SKM-1 treated with dmso at 0.1 percent for 144 hours (cell line): Measurements from ENCODE around the gene PCYT1B.
A peak's percentile ranks its signal among the peaks of the same experiment; 100 is the strongest.
"Not testable (repeated sequence)": the region's sequence is repeated elsewhere in the genome, so short reads cannot be mapped to it uniquely, and the experiment has no call there.

Experiments
- DNase-seq: peaks from one replicate; lab custom pipeline; 2025; ENCODE audit not compliant: unreplicated experiment; lab: John Stamatoyannopoulos, UW

PCYT1B gene

GRCh38 chrX:24647257-24648058 lies at the start of gene PCYT1B:
Gene PCYT1B (minus strand): TSS chrX:24647347. CDS start chrX:24647105, 242 bp downstream.
- DNase-seq: no peak

GRCh38 chrX:24696294-24696693 lies 49.1 kb upstream of the PCYT1B start:
- no peak for DNase-seq

GRCh38 chrX:24694825-24695224 lies 47.7 kb upstream of the PCYT1B start:
- DNase-seq: no peak

- DNase-seq: peak; percentile 85
These were observed 46.5 kb upstream of the PCYT1B start, which contains the start of gene POLA1 for GRCh38 chrX:24693453-24694202. Gene POLA1 (plus strand): TSS chrX:24693918. CDS start chrX:24693962, 44 bp downstream.

- no peak for DNase-seq
These were observed 45.2 kb upstream of the PCYT1B start for GRCh38 chrX:24692305-24692704.

GRCh38 chrX:24684048-24684447 lies 36.9 kb upstream of the PCYT1B start:
- no peak for DNase-seq

- DNase-seq: no peak
These were observed 35.7 kb upstream of the PCYT1B start for GRCh38 chrX:24682739-24683432.

GRCh38 chrX:24676403-24677024 lies 29.4 kb upstream of the PCYT1B start:
- DNase-seq: no peak

GRCh38 chrX:24673424-24673823 lies 26.3 kb upstream of the PCYT1B start:
- DNase-seq: no peak

GRCh38 chrX:24672701-24673190 lies 25.6 kb upstream of the PCYT1B start:
- no peak for DNase-seq

- DNase-seq: no peak
These were observed 21.0 kb upstream of the PCYT1B start for GRCh38 chrX:24668111-24668510.

GRCh38 chrX:24662352-24662751 lies 15.2 kb upstream of the PCYT1B start:
- no peak for DNase-seq

- DNase-seq: no peak
These were observed 14.1 kb upstream of the PCYT1B start for GRCh38 chrX:24661292-24661691.

- no peak for DNase-seq
These were observed 12.5 kb upstream of the PCYT1B start for GRCh38 chrX:24659646-24660045.

- no peak for DNase-seq
These were observed 12.0 kb upstream of the PCYT1B start for GRCh38 chrX:24659106-24659505.

GRCh38 chrX:24658421-24658820 lies 11.3 kb upstream of the PCYT1B start:
- no peak for DNase-seq

- DNase-seq: no peak
These were observed 10.7 kb upstream of the PCYT1B start for GRCh38 chrX:24657671-24658386.

- DNase-seq: not testable (repeated sequence)
These were observed 8.5 kb upstream of the PCYT1B start for GRCh38 chrX:24655679-24656078.

- DNase-seq: no peak
These were observed 4.6 kb upstream of the PCYT1B start for GRCh38 chrX:24651783-24652182.

- DNase-seq: no peak
These were observed 1.3 kb upstream of the PCYT1B start for GRCh38 chrX:24648495-24648894.
